ENCODE data around the gene ABCB11. TPM values are rescaled to one million over a fixed set of nuclear protein-coding genes. Genes with fewer than 3 reads are reported as not detected.

The ABCB11 gene
- polyA plus RNA-seq, 1 donor from 2014 or later: not detected

GRCh38 chr2:169010633-169011460 is 20.3 kb downstream of the ABCB11 start (continued):
- no peak for TF ChIP-seq EP300 (conservative IDR thresholded peaks at IDR 0.05; ENCODE audit: poor library complexity, severe bottlenecking)

- no peak for TF ChIP-seq SMC3 (conservative IDR thresholded peaks at IDR 0.05; ENCODE audit: poor library complexity)
- TF ChIP-seq MXI1 (conservative IDR thresholded peaks at IDR 0.05; ENCODE audit: poor library complexity, severe bottlenecking): no peak
- TF ChIP-seq RAD21 (conservative IDR thresholded peaks at IDR 0.05): no peak
- TF ChIP-seq REST (IDR thresholded peaks at IDR 0.05; ENCODE audit: borderline replicate concordance): no peak
- TF ChIP-seq CTCF (IDR thresholded peaks at IDR 0.05; ENCODE audit: poor library complexity, severe bottlenecking): no peak
- H2AFZ ChIP-seq (ENCODE audit: low read depth, low read length): no peak overlapping the region
- no peak overlapping the region for H3K4me3 ChIP-seq (ENCODE audit: low read length)
- H3K27me3 ChIP-seq (ENCODE audit: insufficient read depth, low read depth, low read length): no peaks in the 10 kb centered on the region
- H3K9me2 ChIP-seq (ENCODE audit: insufficient read depth, low read length): no peaks in the 10 kb centered on the region
- no peak overlapping the region for H3K4me2 ChIP-seq (ENCODE audit: low read length)
- H3K9me3 ChIP-seq (ENCODE audit: low read length): no peaks in the 10 kb centered on the region
- no peaks in the 10 kb centered on the region for H3K36me3 ChIP-seq (ENCODE audit: insufficient read depth, low read length)
- H3K79me2 ChIP-seq (replicated peaks; ENCODE audit: insufficient read depth, low read length): no peaks in the 10 kb centered on the region
- no peak overlapping the region for H3K9ac ChIP-seq (ENCODE audit: low read length)
- H4K20me1 ChIP-seq (ENCODE audit: insufficient read depth): no peaks in the 10 kb centered on the region
- H3F3A ChIP-seq (ENCODE audit: insufficient read depth, low read length, poor library complexity, severe bottlenecking): no peaks in the 10 kb centered on the region
- H3K27ac ChIP-seq (ENCODE audit: low read length): no peak overlapping the region
These were observed 21.1 kb downstream of the ABCB11 start for GRCh38 chr2:169009865-169010579.

GRCh38 chr2:169007941-169008340 is 23.2 kb downstream of the ABCB11 start:
- Histone ChIP-seq H3K9me2 (ENCODE audit: insufficient read depth, low read length) (no peaks in the 10 kb centered on the region), H3K4me2 (ENCODE audit: low read length) (no peak overlapping the region), H3K36me3 (ENCODE audit: insufficient read depth, low read length) (no peaks in the 10 kb centered on the region), H3F3A (ENCODE audit: insufficient read depth, low read length, poor library complexity, severe bottlenecking) (no peaks in the 10 kb centered on the region), H3K27me3 (ENCODE audit: insufficient read depth, low read depth, low read length) (no peaks in the 10 kb centered on the region), H3K9ac (ENCODE audit: low read length) (no peak overlapping the region), H3K79me2 (replicated peaks; ENCODE audit: insufficient read depth, low read length) (no peaks in the 10 kb centered on the region), H2AFZ (ENCODE audit: low read depth, low read length) (no peak overlapping the region), H4K20me1 (ENCODE audit: insufficient read depth) (no peaks in the 10 kb centered on the region), H3K4me3 (ENCODE audit: low read length) (no peak overlapping the region), H3K27ac (ENCODE audit: low read length) (no peak overlapping the region), H3K9me3 (ENCODE audit: low read length) (no peaks in the 10 kb centered on the region)
- TF ChIP-seq REST (IDR thresholded peaks at IDR 0.05; ENCODE audit: borderline replicate concordance) (no peak), EZH2 (IDR thresholded peaks at IDR 0.05; ENCODE audit: borderline replicate concordance, insufficient read depth, low read length, poor library complexity, severe bottlenecking) (no peak), RAD21 (conservative IDR thresholded peaks at IDR 0.05) (no peak), MXI1 (conservative IDR thresholded peaks at IDR 0.05; ENCODE audit: poor library complexity, severe bottlenecking) (no peak), SMC3 (conservative IDR thresholded peaks at IDR 0.05; ENCODE audit: poor library complexity) (no peak), TAF1 (IDR thresholded peaks at IDR 0.05; ENCODE audit: low read depth) (no peak), CTCF (IDR thresholded peaks at IDR 0.05; ENCODE audit: poor library complexity, severe bottlenecking) (no peak), EP300 (conservative IDR thresholded peaks at IDR 0.05; ENCODE audit: poor library complexity, severe bottlenecking) (no peak), POLR2AphosphoS5 (IDR thresholded peaks at IDR 0.05) (no peak)

Measured in neural cell (in vitro differentiated cells).